Upper lobe of left lung (tissue), 4 donors: ENCODE data around the gene CIAO2B.

Experiments used
- EP300 ChIP-seq, 4 donors: sonication (generic); formaldehyde crosslinking; IDR thresholded peaks; one replicate each; pipeline ENCODE4 v1.5.1; 2017; ENCODE audit warnings: antibody characterized with exemption in 4 of 4, control low read depth in 2 of 4
- TF ChIP-seq, protein P1 (sequence below), 6 experiments: fragments of 450-650 bp in 4 of 6; fragments of 200-600 bp in 2 of 6; sonication (generic) in 2 of 6; IDR thresholded peaks; one replicate each; pipeline ENCODE4 v1.5.1; 2016 to 2019; ENCODE audit warnings: antibody characterized with exemption in 6 of 6

DNA sequence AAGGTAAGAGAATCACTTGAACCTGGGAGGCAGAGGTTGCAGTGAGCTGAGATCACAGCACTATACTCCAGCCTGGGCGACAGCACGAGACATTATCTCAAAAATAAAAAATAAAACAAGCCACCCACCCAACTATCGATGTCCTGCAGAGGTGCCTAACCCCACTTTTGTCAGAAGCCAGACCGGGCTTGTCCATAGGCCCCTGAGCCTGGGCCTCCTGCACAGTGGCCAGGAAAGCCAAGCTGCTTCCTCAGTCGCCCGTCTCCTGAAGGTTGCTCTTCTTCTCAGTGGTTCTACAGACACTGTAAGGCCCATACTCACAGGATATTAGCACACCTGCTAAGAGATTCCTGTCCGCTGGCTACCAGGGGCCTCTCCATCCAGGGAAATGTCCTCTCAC is 12.3 kb upstream of the CIAO2B start:
- TF ChIP-seq EP300 (IDR thresholded peaks at IDR 0.05), result no peak
- TF ChIP-seq, protein P1, sequence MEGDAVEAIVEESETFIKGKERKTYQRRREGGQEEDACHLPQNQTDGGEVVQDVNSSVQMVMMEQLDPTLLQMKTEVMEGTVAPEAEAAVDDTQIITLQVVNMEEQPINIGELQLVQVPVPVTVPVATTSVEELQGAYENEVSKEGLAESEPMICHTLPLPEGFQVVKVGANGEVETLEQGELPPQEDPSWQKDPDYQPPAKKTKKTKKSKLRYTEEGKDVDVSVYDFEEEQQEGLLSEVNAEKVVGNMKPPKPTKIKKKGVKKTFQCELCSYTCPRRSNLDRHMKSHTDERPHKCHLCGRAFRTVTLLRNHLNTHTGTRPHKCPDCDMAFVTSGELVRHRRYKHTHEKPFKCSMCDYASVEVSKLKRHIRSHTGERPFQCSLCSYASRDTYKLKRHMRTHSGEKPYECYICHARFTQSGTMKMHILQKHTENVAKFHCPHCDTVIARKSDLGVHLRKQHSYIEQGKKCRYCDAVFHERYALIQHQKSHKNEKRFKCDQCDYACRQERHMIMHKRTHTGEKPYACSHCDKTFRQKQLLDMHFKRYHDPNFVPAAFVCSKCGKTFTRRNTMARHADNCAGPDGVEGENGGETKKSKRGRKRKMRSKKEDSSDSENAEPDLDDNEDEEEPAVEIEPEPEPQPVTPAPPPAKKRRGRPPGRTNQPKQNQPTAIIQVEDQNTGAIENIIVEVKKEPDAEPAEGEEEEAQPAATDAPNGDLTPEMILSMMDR (IDR thresholded peaks at IDR 0.05), result no peak
